Measurements from ENCODE around the gene LIN7A. TPM values are rescaled to one million over a fixed set of nuclear protein-coding genes. Genes with fewer than 3 reads are reported as not detected.
"Not testable (repeated sequence)": the region's sequence is repeated elsewhere in the genome, so short reads cannot be mapped to it uniquely, and the experiment has no call there.

The LIN7A gene
- polyA plus RNA-seq, 3 donors, result 18.0 to 19.2 (median 18.7) TPM

- not testable (repeated sequence) for DNase-seq (ENCODE audit: extremely low read depth in 1 of 11, low read depth in 9 of 11, low spot score in 4 of 11)
Observed at GRCh38 chr12:80782963-80783470, 154.7 kb downstream of the LIN7A start.

- DNase-seq (ENCODE audit: extremely low read depth in 1 of 11, low read depth in 9 of 11, low spot score in 4 of 11), result no peak
Observed at GRCh38 chr12:80781313-80781712, 156.4 kb downstream of the LIN7A start.

DNA sequence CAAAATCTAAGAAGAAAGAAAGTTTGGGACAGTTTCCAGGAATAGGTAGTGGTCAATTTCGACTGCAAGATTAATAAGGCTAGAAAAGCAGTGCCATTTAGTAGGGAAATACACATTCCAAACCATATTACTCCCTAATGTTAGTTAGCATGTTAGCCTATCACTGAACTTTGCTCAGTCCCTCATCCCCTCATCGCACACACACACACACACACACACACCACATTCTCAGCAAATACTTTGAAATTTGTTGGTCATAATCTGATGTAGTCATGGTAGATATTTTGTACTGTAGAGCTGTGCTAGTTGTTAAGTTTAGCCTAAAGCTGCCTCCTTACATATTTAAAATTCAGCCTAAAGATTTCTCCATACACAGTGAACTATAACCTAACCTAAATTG is 157.0 kb downstream of the LIN7A start:
- DNase-seq (ENCODE audit: extremely low read depth in 1 of 11, low read depth in 9 of 11, low spot score in 4 of 11), result no peak

- DNase-seq (ENCODE audit: extremely low read depth in 1 of 11, low read depth in 9 of 11, low spot score in 4 of 11), result peak; percentile 1 to 45 (median 22)
Observed at GRCh38 chr12:80778005-80778541, 159.7 kb downstream of the LIN7A start.

- no peak for DNase-seq (ENCODE audit: extremely low read depth in 1 of 11, low read depth in 9 of 11, low spot score in 4 of 11)
Observed at GRCh38 chr12:80777587-80777986, 160.1 kb downstream of the LIN7A start.

DNA sequence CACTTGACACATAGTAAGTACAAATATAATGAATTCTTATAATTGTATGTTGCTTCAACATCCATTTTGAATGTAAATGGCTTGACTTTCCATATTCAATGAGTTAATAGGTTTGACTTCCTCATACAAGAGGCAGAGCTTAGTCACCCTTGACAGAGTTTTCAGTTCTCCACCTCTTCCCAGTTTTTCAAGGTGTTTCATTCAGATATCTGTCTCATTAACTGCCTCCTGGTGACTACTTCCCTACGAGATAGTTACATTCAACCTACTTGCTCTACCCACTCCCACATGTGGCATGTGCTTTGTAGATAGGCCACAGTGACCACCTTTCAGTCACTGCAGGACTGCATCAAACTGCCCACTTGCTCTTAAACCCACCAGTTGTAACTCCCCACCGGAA is 161.0 kb downstream of the LIN7A start:
- no peak for DNase-seq (ENCODE audit: extremely low read depth in 1 of 11, low read depth in 9 of 11, low spot score in 4 of 11)

- DNase-seq (ENCODE audit: extremely low read depth in 1 of 11, low read depth in 9 of 11, low spot score in 4 of 11), result no peak
Observed at GRCh38 chr12:80770958-80771357, 166.8 kb downstream of the LIN7A start.

GRCh38 chr12:80769553-80770140 is 168.1 kb downstream of the LIN7A start:
- no peak for DNase-seq (ENCODE audit: extremely low read depth in 1 of 11, low read depth in 9 of 11, low spot score in 4 of 11)

DNA sequence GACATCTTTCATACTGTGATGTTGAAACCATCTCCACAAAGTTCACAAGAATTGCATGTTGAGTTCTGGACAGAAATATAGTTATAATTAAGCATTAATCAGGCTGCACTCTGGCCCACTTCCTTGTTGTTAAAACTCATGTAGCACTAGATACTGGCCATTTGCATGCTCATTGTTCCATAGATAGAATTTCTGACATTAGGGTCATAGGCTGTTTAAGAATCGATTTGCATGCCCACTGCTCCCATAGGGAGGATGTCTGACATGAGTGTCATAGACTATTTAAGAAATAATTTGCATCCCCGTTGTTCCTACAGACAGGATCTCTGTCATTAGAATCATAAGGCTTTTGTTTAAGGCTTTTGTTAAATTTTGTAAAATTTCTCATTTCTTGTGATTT is 170.8 kb downstream of the LIN7A start:
- DNase-seq (ENCODE audit: extremely low read depth in 1 of 11, low read depth in 9 of 11, low spot score in 4 of 11), result no peak

DNA sequence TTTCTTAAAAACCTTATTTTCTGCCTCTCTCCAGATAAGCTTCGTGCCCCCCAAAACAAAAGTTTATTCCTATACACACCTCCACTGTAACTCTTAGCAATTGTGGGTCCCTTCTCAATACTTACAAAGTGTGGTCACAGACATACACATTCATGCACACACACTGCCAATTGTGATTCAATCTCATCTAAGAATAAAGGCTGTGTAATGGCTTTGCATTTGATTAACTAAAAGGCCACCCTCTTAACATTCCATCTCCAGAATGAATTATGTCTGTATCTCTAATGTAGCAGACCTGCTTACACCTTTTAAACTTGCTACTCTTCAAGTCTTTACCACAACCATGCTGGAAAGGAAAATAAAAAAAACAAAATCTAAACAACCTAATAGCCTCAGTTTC is 171.5 kb downstream of the LIN7A start:
- DNase-seq (ENCODE audit: extremely low read depth in 1 of 11, low read depth in 9 of 11, low spot score in 4 of 11), result no peak

DNA sequence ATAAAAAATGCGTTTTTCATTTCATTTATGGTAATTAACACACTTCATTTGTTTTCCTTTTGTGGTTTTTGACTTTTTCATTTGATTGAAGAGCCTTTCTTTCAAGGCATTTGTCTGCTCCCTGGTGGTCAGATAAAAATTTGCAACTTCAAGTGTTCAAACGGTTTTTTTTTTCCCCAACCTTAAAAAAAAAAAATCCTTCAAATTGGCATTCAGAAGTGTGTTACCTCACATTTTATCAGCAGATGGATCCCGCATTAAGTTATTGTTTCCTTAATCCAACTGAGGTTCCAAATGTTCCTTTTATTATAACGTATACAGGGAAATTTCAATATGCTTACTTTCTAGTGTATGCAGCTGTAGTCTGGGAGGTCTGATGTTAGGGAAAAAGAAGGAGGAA is 173.9 kb downstream of the LIN7A start:
- DNase-seq (ENCODE audit: extremely low read depth in 1 of 11, low read depth in 9 of 11, low spot score in 4 of 11), result peak; percentile 13 to 51 (median 33)

DNA sequence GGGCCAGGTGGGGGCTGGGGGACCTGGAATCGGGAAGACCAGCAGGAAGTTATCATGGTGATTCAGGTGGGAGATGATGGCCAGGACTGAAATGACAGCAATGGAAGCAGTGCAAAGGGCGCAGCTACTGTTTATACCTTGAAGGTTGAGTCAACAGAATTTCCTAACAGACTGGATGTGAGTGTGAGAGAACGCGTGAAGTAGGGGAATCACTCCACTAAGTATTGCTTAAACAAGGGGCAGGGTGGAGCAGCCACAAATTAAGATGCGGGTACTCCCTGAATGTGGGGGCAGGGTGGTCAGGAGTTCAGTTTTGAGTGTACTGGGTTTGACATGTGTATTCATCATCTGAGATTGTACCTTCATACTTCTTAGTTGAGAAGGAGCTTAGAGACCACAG is 175.9 kb downstream of the LIN7A start:
- no peak for DNase-seq (ENCODE audit: extremely low read depth in 1 of 11, low read depth in 9 of 11, low spot score in 4 of 11)

- DNase-seq (ENCODE audit: extremely low read depth in 1 of 11, low read depth in 9 of 11, low spot score in 4 of 11), result no peak
Observed at GRCh38 chr12:80756875-80757274, 180.9 kb downstream of the LIN7A start.

DNA sequence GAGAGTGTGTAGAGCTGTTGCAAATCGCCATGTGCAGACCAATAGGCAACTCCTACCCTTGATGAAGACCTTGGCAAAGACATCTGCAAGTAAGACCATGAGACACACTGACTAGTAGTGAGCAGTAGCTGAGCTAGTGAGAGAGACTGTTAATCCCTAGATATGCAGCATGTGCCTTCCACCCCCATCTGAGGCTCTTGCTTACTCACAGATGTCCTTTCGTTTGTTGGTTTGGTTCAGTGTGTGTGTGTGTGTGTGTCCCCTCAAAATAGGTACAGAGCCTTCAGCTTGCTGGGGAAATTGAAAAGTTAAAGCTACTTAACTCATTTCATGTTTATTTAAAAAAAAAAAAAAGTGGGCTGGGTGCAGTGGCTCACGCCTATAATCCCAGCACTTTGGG is 183.5 kb downstream of the LIN7A start:
- no peak for DNase-seq (ENCODE audit: extremely low read depth in 1 of 11, low read depth in 9 of 11, low spot score in 4 of 11)

GRCh38 chr12:80752464-80752863 is 185.3 kb downstream of the LIN7A start:
- DNase-seq (ENCODE audit: extremely low read depth in 1 of 11, low read depth in 9 of 11, low spot score in 4 of 11), result no peak

- DNase-seq (ENCODE audit: extremely low read depth in 1 of 11, low read depth in 9 of 11, low spot score in 4 of 11), result no peak
Observed at GRCh38 chr12:80749456-80749855, 188.3 kb downstream of the LIN7A start.

DNA sequence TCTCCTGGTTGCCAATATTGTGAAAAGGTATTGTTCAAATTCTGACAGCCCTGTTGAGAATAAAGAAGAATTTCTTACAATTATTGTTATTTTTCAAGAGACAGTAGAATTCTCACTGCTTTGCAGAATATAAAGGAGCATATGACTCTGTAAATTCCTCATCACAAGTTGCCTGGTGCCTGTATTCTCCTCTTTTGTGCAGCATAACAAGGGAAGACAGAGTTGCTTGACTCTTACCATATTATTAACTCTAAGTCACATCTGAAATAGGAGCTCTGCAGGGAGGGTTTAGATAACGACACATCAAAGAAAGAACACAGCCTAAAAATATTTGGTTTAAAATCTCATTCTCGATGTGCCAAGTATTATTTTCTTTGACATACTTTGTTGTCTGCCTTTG is 189.9 kb downstream of the LIN7A start:
- DNase-seq (ENCODE audit: extremely low read depth in 1 of 11, low read depth in 9 of 11, low spot score in 4 of 11), result no peak

- no peak for DNase-seq (ENCODE audit: extremely low read depth in 1 of 11, low read depth in 9 of 11, low spot score in 4 of 11)
Observed at GRCh38 chr12:80745851-80746505, 191.8 kb downstream of the LIN7A start.
